ENCODE data around the gene CAPN11. TPM values are rescaled to one million over a fixed set of nuclear protein-coding genes. Genes with fewer than 3 reads are reported as not detected.
"Not testable (repeated sequence)": the region's sequence is repeated elsewhere in the genome, so short reads cannot be mapped to it uniquely, and the experiment has no call there.

Gene CAPN11
- polyA plus RNA-seq, 3 donors = 0.24 to 2.5 (median 2.0) TPM

- no peak overlapping the region for H3K27ac ChIP-seq (ENCODE audit: low read depth, low read length)
- whole genome bisulfite sequencing, 3 donors = 6 to 9% (median 7%) methylated on average over 46 to 49 of the region's 49 CpGs
Observed at GRCh38 chr6:44128020-44128917, 30.4 kb upstream of the CAPN11 start.

GRCh38 chr6:44129841-44130322 lies 28.7 kb upstream of the CAPN11 start:
- WGBS, 3 donors = 30 to 79% (median 71%) methylated on average over 2 of the region's 2 CpGs
- H3K27ac ChIP-seq (ENCODE audit: low read depth, low read length) = no peak overlapping the region

- no peak overlapping the region for H3K27ac ChIP-seq (ENCODE audit: low read depth, low read length)
- 73 to 90% (median 88%) methylated on average over 2 of the region's 2 CpGs for WGBS, 3 donors
Observed at GRCh38 chr6:44131892-44132291, 26.7 kb upstream of the CAPN11 start.

DNA sequence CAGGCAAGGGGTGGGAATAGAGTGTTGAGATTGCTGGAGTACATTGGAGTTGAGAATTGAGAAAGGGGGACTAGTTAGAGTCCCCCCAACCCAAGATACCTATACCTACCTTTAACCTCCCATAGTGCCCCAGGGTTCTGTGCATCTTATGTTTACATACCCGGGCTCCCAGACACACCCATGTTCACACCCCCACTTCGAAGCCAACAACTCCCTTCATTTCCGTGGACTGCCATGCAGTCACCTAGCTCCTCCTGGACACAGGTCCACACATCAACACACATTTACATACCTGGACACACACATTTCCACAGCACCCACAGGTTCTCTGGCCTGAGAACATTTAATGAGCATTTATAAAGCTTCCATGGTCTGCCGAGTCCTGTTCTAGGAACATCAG lies 26.1 kb upstream of the CAPN11 start:
- H3K27ac ChIP-seq (ENCODE audit: low read depth, low read length) = no peak overlapping the region
- 76 to 86% (median 83%) methylated on average over 4 of the region's 4 CpGs for WGBS, 3 donors

GRCh38 chr6:44133003-44133931 lies 25.4 kb upstream of the CAPN11 start:
- no peak overlapping the region for H3K27ac ChIP-seq (ENCODE audit: low read depth, low read length)
- 42 to 46% (median 44%) methylated on average over 9 of the region's 9 CpGs for WGBS, 3 donors

GRCh38 chr6:44133981-44134711 lies 24.5 kb upstream of the CAPN11 start:
- H3K27ac ChIP-seq (ENCODE audit: low read depth, low read length) = no peak overlapping the region

DNA sequence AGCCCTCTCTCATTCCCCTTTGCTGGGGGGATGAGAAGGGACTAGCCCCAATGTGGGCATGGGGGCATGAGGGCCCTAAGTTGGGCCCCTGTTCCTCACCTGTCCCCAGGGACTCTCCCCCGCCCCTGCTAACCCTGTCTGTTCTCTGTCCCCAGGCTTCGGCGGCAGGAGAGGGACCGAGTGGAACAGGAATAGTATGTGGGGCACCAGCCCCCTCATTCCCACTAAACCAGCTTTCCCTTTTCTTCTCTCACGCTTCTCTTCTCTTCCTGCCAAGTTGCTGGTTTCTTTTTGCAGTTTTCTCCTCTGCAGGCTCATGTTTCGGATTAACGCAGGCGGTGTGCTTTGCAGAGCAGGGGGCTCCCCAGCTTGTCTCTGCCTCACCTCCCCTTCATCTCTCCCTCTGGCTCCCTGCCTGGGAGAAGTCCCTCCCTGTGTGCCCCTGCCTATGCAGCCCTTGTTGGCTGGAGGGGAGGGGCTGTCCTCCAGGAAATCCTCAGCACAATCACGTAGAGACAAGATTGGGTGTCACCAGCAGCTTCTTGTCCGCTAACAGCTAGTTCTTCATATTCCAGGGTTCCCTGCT lies 23.4 kb upstream of the CAPN11 start:
- 84 to 93% (median 86%) methylated on average over 10 of the region's 10 CpGs for WGBS, 3 donors
- no peak overlapping the region for H3K27ac ChIP-seq (ENCODE audit: low read depth, low read length)

More at GRCh38 chr6:44133981-44134711, 24.5 kb upstream of the CAPN11 start:
- 89 to 91% (median 90%) methylated on average over 12 of the region's 12 CpGs for WGBS, 3 donors

DNA sequence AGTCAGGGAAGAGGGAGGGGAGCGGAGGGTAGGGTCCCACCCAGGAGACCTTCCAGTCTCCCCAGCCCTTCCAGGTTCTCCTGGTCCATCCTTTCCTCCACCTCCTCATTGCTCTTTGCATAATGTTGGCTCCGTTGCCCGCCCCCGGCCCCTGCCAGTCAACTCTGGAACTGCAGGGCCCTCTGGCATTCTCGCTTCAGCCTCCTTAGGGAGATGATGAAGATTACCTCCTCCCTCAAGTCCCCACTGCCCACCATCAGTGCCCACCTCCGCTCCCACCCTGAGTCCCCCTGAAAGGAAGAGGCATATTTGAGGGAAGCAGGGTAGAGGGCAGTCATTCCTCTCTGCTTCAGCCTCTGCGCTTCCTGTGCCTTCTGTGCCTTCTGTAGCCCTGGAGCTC lies 22.7 kb upstream of the CAPN11 start:
- 89 to 96% (median 92%) methylated on average over 7 of the region's 7 CpGs for WGBS, 3 donors
- H3K27ac ChIP-seq (ENCODE audit: low read depth, low read length) = no peak overlapping the region

GRCh38 chr6:44138717-44139350 lies 19.8 kb upstream of the CAPN11 start:
- H3K27ac ChIP-seq (ENCODE audit: low read depth, low read length) = no peak overlapping the region
- 42 to 66% (median 56%) methylated on average over 4 to 6 of the region's 6 CpGs for WGBS, 3 donors

GRCh38 chr6:44139351-44139743 lies 19.3 kb upstream of the CAPN11 start:
- 80 to 92% (median 85%) methylated on average over 10 of the region's 10 CpGs for WGBS, 3 donors
- no peak overlapping the region for H3K27ac ChIP-seq (ENCODE audit: low read depth, low read length)

GRCh38 chr6:44142835-44143234 lies 15.8 kb upstream of the CAPN11 start:
- 97 to 100% (median 100%) methylated on average over 1 of the region's 1 CpG for WGBS, 3 donors
- no peak overlapping the region for H3K27ac ChIP-seq (ENCODE audit: low read depth, low read length)

GRCh38 chr6:44143731-44144130 lies 14.9 kb upstream of the CAPN11 start:
- H3K27ac ChIP-seq (ENCODE audit: low read depth, low read length) = no peak overlapping the region
- 94 to 100% (median 100%) methylated on average over 1 of the region's 1 CpG for WGBS, 3 donors

- 62 to 80% (median 65%) methylated on average over 3 of the region's 3 CpGs for WGBS, 3 donors
- H3K27ac ChIP-seq (ENCODE audit: low read depth, low read length) = not testable (repeated sequence)
Observed at GRCh38 chr6:44144536-44144935, 14.1 kb upstream of the CAPN11 start.

DNA sequence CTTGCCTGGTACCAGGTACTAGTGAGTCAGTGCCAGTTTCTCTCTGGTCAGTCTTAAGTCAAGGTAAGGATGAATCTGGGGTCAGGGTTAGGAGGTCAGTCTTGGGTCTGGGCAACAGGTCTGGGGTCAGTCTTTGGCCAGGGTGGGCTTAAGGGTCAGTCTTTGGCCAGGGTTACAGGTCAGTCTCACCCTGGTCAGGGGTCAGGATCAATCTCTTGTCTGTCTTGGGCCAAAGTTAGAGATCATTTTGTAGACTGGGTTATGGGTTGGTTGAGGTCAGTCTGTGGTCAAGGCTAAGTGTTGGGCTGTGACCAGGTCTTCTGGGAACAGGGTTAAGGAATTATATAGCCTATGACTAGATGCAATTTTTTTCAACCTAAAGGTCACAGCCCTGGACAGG lies 12.8 kb upstream of the CAPN11 start:
- no peak overlapping the region for H3K27ac ChIP-seq (ENCODE audit: low read depth, low read length)

- no peak overlapping the region for H3K27ac ChIP-seq (ENCODE audit: low read depth, low read length)
- WGBS, 3 donors = 91 to 93% (median 93%) methylated on average over 10 of the region's 10 CpGs
Observed at GRCh38 chr6:44146685-44147084, 11.9 kb upstream of the CAPN11 start.

DNA sequence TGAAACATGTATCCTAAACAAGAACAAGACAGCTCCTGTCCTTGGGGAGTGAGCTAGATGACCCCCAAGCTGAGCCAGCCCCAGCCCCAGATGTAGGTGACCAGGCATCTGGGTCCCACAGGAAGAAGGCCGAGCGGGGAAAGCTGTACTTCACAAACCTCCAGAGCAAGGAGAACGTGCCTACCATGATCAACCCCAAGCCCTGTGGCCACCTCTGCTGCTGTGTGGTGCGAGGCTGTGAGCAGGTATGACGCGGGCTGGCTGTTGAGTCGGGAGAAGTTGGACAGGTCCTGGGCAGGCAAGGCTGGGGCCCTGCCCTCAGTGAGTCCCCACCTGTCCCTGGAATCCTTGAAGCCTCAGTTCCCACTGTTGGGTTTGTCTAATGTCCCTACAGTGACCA lies 11.4 kb upstream of the CAPN11 start:
- 92 to 95% (median 94%) methylated on average over 7 of the region's 7 CpGs for WGBS, 3 donors
- H3K27ac ChIP-seq (ENCODE audit: low read depth, low read length) = no peak overlapping the region

GRCh38 chr6:44148306-44148705 lies 10.3 kb upstream of the CAPN11 start:
- 84 to 91% (median 89%) methylated on average over 9 of the region's 9 CpGs for WGBS, 3 donors
- no peak overlapping the region for H3K27ac ChIP-seq (ENCODE audit: low read depth, low read length)

All from adipose tissue (tissue), 3 donors.